Ishikawa (cell line): Measurements from ENCODE around the gene COL25A1.

Experiments
- CEBPB ChIP-seq: IDR thresholded peaks from 2 replicates; pipeline ENCODE4 v1.6.1; 2012
- CREB1 ChIP-seq: IDR thresholded peaks from 2 replicates; pipeline ENCODE4 v1.6.1; 2012; ENCODE audit warnings: low read depth
- EGR1 ChIP-seq: IDR thresholded peaks from 2 replicates; pipeline ENCODE4 v1.6.1; 2012
- EP300 ChIP-seq: IDR thresholded peaks from 2 replicates; pipeline ENCODE4 v1.6.1; 2012; ENCODE audit warnings: borderline replicate concordance
- FOXM1 ChIP-seq: IDR thresholded peaks from 2 replicates; pipeline ENCODE4 v1.6.1; 2012; ENCODE audit warnings: low read depth, borderline replicate concordance
- MAX ChIP-seq: IDR thresholded peaks from 2 replicates; pipeline ENCODE4 v1.6.1; 2012
- NFIC ChIP-seq: IDR thresholded peaks from 2 replicates; pipeline ENCODE4 v1.6.1; 2012
- RAD21 ChIP-seq: IDR thresholded peaks from 2 replicates; pipeline ENCODE4 v1.6.1; 2012; ENCODE audit warnings: low read depth
- REST ChIP-seq: IDR thresholded peaks from 2 replicates; pipeline ENCODE4 v1.6.1; 2012; ENCODE audit warnings: low read depth, mild to moderate bottlenecking
- TAF1 ChIP-seq: IDR thresholded peaks from 2 replicates; pipeline ENCODE4 v1.6.1; 2012; ENCODE audit warnings: low read depth, mild to moderate bottlenecking
- TCF12 ChIP-seq: IDR thresholded peaks from 2 replicates; pipeline ENCODE4 v1.6.1; 2012; ENCODE audit warnings: low read depth
- TEAD4 ChIP-seq: IDR thresholded peaks from 2 replicates; pipeline ENCODE4 v1.6.1; 2012
- YY1 ChIP-seq: IDR thresholded peaks from 2 replicates; pipeline ENCODE4 v1.6.1; 2012; ENCODE audit warnings: low read depth
- ZBTB7A ChIP-seq: IDR thresholded peaks from 2 replicates; pipeline ENCODE4 v1.6.1; 2012; ENCODE audit warnings: low read depth
- TF ChIP-seq, protein P1 (sequence below): IDR thresholded peaks from 2 replicates; pipeline ENCODE4 v1.6.1; 2012

The COL25A1 gene

GRCh38 chr4:108838451-108838850 lies 464.0 kb downstream of the COL25A1 start:
- TF ChIP-seq RAD21, result no peak
- no peak for TF ChIP-seq TAF1
- TF ChIP-seq YY1, result no peak
- no peak for TF ChIP-seq EP300
- TF ChIP-seq EGR1, result no peak
- no peak for TF ChIP-seq TCF12
- no peak for TF ChIP-seq FOXM1
- TF ChIP-seq, protein P1, sequence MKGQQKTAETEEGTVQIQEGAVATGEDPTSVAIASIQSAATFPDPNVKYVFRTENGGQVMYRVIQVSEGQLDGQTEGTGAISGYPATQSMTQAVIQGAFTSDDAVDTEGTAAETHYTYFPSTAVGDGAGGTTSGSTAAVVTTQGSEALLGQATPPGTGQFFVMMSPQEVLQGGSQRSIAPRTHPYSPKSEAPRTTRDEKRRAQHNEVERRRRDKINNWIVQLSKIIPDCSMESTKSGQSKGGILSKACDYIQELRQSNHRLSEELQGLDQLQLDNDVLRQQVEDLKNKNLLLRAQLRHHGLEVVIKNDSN, result no peak
- TF ChIP-seq REST, result no peak
- TF ChIP-seq ZBTB7A, result no peak
- TF ChIP-seq CREB1, result no peak
- TF ChIP-seq CEBPB, result no peak
- no peak for TF ChIP-seq MAX

GRCh38 chr4:108834835-108835384 lies 467.5 kb downstream of the COL25A1 start:
- TF ChIP-seq RAD21, result peak; percentile 80
- no peak for TF ChIP-seq REST

GRCh38 chr4:108834166-108834834 lies 468.2 kb downstream of the COL25A1 start:
- no peak for TF ChIP-seq MAX
- no peak for TF ChIP-seq RAD21
- TF ChIP-seq YY1, result no peak
- no peak for TF ChIP-seq FOXM1
- no peak for TF ChIP-seq TCF12
- TF ChIP-seq EGR1, result no peak
- TF ChIP-seq REST, result no peak
- TF ChIP-seq ZBTB7A, result no peak
- TF ChIP-seq CREB1, result no peak
- no peak for TF ChIP-seq NFIC
- TF ChIP-seq EP300, result no peak
- TF ChIP-seq CEBPB, result no peak
- no peak for TF ChIP-seq TEAD4
- TF ChIP-seq, protein P1, result no peak
- no peak for TF ChIP-seq TAF1

GRCh38 chr4:108833046-108833445 lies 469.4 kb downstream of the COL25A1 start:
- peak; percentile 19; the same call in 1 of the 2 replicates for TF ChIP-seq RAD21
- no peak for TF ChIP-seq YY1

GRCh38 chr4:108831886-108832285 lies 470.6 kb downstream of the COL25A1 start:
- TF ChIP-seq TCF12 (no peak), EGR1 (no peak), FOXM1 (no peak), NFIC (no peak), ZBTB7A (no peak), EP300 (no peak), MAX (no peak), YY1 (no peak), TAF1 (no peak), RAD21 (no peak), CEBPB (no peak), REST (no peak)
- TF ChIP-seq, protein P1, result no peak
